ENCODE measurements around the gene ZDHHC22. TPM values are rescaled to one million over a fixed set of nuclear protein-coding genes. Genes with fewer than 3 reads are reported as not detected.

Gene ZDHHC22
- total and polyA plus RNA-seq, 2 donors from 2014 or later: not detected

GRCh38 chr14:77125823-77126325 is 15.7 kb downstream of the ZDHHC22 start:
- no peak for FAIRE-seq
- Histone ChIP-seq H3K27ac (ENCODE audit: low read depth in 2 of 2, low read length in 2 of 2) (no peak overlapping the region), H3K9ac (ENCODE audit: low read length in 3 of 3) (no peak overlapping the region), H3K4me3 (ENCODE audit: low read length in 3 of 3) (no peak overlapping the region), H3K9me3 (ENCODE audit: control insufficient read depth in 2 of 3, insufficient read depth in 1 of 3, low read length in 3 of 3) (no peaks in the 10 kb centered on the region), H3K27me3 (ENCODE audit: control insufficient read depth, insufficient read depth, low read length) (peaks cover 3% of the 10 kb centered on the region), H3K36me3 (ENCODE audit: control insufficient read depth in 2 of 3, insufficient read depth in 3 of 3, low read length in 3 of 3) (no peaks in the 10 kb centered on the region), H3K4me1 (ENCODE audit: control insufficient read depth in 2 of 3, insufficient read depth in 2 of 3, low read depth in 1 of 3, low read length in 3 of 3) (peaks cover 0 to 11% (median 7%) of the 10 kb centered on the region in 3 donors)
- DNase-seq: no peak
- intact Hi-C loops (cut with DNase I): no loop called here
- TF ChIP-seq, protein P1, sequence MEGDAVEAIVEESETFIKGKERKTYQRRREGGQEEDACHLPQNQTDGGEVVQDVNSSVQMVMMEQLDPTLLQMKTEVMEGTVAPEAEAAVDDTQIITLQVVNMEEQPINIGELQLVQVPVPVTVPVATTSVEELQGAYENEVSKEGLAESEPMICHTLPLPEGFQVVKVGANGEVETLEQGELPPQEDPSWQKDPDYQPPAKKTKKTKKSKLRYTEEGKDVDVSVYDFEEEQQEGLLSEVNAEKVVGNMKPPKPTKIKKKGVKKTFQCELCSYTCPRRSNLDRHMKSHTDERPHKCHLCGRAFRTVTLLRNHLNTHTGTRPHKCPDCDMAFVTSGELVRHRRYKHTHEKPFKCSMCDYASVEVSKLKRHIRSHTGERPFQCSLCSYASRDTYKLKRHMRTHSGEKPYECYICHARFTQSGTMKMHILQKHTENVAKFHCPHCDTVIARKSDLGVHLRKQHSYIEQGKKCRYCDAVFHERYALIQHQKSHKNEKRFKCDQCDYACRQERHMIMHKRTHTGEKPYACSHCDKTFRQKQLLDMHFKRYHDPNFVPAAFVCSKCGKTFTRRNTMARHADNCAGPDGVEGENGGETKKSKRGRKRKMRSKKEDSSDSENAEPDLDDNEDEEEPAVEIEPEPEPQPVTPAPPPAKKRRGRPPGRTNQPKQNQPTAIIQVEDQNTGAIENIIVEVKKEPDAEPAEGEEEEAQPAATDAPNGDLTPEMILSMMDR (IDR thresholded peaks at IDR 0.05; ENCODE audit: borderline replicate concordance, extremely low read depth, insufficient read depth): no peak

DNA sequence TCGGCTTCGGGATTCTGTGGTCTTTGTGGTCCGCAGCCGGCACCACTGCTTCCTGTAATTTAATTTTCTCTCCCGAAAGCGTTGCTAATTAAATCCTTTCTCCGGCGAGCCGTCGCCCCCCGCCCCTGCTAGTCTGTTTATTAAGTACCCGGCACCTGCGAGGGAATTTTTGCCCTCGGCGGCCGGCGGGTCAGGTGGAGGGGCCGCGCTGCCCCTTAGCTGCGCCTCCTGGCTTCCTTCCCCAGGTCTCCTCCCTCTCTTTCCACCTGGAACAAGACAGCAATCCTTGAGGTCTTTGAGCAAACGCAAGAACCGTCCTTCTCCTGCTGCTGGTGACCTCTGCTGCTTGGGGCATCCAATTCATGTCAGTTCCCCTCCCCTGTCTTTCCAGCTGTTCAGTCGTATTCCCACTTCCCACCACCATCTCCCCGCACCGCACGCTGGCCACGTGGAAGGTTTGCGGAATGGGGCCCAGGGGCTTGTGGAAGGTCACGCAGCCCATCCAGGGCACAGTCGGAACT is 16.2 kb downstream of the ZDHHC22 start:
- no peak overlapping the region for H3K27ac ChIP-seq (ENCODE audit: low read depth in 2 of 2, low read length in 2 of 2)
- H3K4me3 ChIP-seq (ENCODE audit: low read length in 3 of 3): no peak overlapping the region
- no peaks in the 10 kb centered on the region for H3K9me3 ChIP-seq (ENCODE audit: control insufficient read depth in 2 of 3, insufficient read depth in 1 of 3, low read length in 3 of 3)
- peaks cover 0 to 11% (median 7%) of the 10 kb centered on the region in 3 donors for H3K4me1 ChIP-seq (ENCODE audit: control insufficient read depth in 2 of 3, insufficient read depth in 2 of 3, low read depth in 1 of 3, low read length in 3 of 3)
- H3K9ac ChIP-seq (ENCODE audit: low read length in 3 of 3): no peak overlapping the region
- no peaks in the 10 kb centered on the region for H3K36me3 ChIP-seq (ENCODE audit: control insufficient read depth in 2 of 3, insufficient read depth in 3 of 3, low read length in 3 of 3)
- FAIRE-seq (no peak), DNase-seq (peak in 1 of 5 donors; percentile 26)
- TF ChIP-seq, protein P1 (IDR thresholded peaks at IDR 0.05; ENCODE audit: borderline replicate concordance, extremely low read depth, insufficient read depth): no peak
- intact Hi-C loops (cut with DNase I): no loop called here
- peaks cover 3% of the 10 kb centered on the region for H3K27me3 ChIP-seq (ENCODE audit: control insufficient read depth, insufficient read depth, low read length)

GRCh38 chr14:77124345-77125280 is 17.0 kb downstream of the ZDHHC22 start:
- Histone ChIP-seq H3K9ac (ENCODE audit: low read length in 3 of 3) (peak overlapping the region in 1 of 3 donors; percentile 31), H3K4me3 (ENCODE audit: low read length in 3 of 3) (peak overlapping the region; percentile 43 to 60 (median 60)), H3K9me3 (ENCODE audit: control insufficient read depth in 2 of 3, insufficient read depth in 1 of 3, low read length in 3 of 3) (no peaks in the 10 kb centered on the region), H3K27me3 (ENCODE audit: control insufficient read depth, insufficient read depth, low read length) (peaks cover 3% of the 10 kb centered on the region), H3K36me3 (ENCODE audit: control insufficient read depth in 2 of 3, insufficient read depth in 3 of 3, low read length in 3 of 3) (no peaks in the 10 kb centered on the region), H3K4me1 (ENCODE audit: control insufficient read depth in 2 of 3, insufficient read depth in 2 of 3, low read depth in 1 of 3, low read length in 3 of 3) (peaks cover 0 to 11% (median 7%) of the 10 kb centered on the region in 3 donors), H3K27ac (ENCODE audit: low read depth in 2 of 2, low read length in 2 of 2) (no peak overlapping the region)
- no peak for FAIRE-seq
- peak; percentile 50 to 80 (median 72) for DNase-seq
- TF ChIP-seq, protein P1 (IDR thresholded peaks at IDR 0.05; ENCODE audit: borderline replicate concordance, extremely low read depth, insufficient read depth): peak; percentile 47
- intact Hi-C loops (cut with DNase I): no loop called here

Measured in kidney (tissue), 14 donors.